Brain pericyte (primary cell): ENCODE measurements around the gene FAM227B.
"Not testable (repeated sequence)": the region's sequence is repeated elsewhere in the genome, so short reads cannot be mapped to it uniquely, and the experiment has no call there.

Experiments used
- DNase-seq: peaks from one replicate; pipeline ENCODE4 v3.0.0-alpha.2; 2012; ENCODE audit warnings: low read depth, low spot score

FAM227B gene

DNA sequence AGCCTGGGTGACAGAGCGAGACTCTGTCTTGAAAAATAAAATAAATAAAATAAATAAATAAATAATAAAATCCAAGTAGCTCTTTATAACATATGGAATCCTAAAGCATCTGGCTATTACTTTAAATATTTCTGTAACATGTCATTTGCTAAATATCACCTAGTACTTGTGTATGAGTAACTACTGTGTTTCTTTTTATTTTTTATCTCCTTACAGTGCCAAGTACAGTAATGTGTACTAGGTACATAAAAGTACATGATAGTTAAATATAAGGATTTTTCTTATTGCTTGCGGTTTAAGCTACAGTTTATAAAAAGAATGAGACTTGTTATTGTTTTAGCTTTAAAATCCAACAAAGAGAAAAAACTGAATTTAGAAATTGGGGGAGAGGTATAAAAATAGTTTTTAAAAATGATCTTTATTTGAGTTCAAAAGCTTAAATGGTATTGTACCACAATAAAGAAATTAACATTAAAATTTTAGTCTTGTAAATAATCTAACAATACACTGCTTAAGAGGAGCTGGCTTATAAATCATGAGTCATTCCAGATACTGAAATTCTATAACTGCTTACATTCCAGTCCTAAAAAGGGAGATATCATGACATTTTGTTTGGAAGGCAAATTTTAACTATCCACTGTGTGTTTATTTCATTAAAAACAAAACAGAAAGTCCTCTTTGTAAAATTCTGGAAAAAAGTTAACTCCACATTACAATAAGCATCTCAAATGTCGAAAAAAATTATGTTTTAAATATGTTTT, 124.4 kb downstream of the FAM227B start:
- DNase-seq = no peak

DNA sequence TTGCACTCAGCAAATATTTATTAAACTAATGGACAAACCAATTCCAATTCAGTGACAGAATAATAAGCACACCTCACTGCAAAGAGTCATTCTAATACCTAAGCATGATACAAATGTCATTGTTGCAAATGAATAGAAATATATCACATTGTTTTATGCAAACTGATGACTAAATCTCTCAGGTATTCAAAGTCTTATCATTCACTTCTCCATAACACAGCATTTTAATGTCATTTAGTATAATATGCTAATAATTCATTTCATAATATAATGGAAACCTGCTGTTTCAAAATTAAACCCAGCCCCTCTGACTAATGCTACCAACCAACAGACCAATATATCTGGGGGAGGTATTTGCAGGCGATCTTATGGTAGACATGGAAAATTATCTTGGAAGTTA, 125.8 kb downstream of the FAM227B start:
- no peak for DNase-seq

DNA sequence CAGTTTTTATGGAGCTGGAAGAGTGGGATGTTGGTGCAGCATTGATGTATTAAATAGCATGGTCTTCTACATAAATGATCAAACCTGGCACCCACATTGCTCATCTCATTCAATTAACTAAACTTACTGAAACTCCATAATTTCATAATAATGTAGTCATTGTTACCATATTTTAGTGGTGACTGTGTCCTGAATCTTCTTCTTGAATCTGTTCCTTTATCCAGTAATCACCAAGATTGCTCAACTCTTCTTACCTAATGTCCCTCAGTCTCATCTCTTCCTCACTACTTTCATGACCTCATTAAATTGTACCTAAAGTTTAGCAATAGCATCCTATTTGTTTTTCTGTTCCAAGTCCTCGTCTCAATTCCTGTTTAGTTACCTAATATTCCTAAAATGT, 127.8 kb downstream of the FAM227B start:
- DNase-seq = no peak

DNA sequence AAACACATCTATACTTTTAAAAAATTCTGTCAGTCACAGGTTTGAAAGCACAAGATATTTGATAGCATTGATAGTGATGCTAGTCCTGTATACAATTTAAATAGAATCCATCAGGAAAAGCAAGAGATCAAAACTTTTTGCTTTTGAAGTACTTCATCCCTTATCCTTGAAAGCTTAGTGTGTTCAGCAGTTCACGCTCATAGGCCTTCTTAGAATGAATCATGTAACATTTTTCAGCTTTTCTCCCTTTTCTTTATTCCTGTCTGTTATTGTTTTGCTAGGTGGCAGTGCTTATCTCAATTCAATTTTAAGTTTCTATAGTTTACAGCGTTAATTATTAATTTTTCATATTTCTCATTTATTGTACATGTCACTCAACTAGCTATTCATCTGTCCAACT, 128.5 kb downstream of the FAM227B start:
- no peak for DNase-seq

DNA sequence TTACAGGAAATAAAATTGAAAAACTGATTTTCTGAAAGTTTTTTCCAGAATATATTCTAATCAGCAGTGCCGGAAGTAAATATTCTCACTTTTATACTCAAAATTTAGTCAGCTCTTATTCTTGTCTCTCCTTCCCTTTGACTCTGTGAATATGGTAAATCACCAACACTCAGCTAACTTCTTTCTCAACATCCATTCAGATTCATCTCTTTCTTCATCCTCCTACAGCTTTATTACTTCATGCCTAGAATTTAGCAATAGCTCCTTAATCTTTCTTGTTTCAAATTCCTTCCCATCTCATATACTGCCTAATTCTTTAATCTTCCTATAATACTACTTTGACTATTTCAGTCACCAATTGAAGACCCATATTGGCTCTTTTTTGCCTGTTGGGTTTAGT, 129.7 kb downstream of the FAM227B start:
- DNase-seq = no peak

DNA sequence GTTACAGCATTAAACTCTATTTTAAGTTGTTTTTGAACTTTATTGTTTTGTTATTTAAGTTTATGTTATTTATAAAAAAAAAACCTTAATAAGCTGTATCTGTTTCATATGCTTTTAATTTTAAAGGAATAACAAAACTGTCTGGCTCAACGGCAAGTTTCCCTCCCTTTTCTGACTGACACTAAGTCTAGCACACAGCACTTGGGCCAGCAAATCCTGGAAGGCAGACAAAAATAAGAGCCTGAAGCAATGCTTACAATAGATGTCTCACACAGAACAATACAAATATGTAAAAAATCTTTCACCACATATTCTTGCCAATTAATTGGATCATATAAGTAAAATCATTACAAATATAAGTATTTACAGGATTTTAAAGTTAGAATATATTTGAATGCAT, 135.2 kb downstream of the FAM227B start:
- not testable (repeated sequence) for DNase-seq

DNA sequence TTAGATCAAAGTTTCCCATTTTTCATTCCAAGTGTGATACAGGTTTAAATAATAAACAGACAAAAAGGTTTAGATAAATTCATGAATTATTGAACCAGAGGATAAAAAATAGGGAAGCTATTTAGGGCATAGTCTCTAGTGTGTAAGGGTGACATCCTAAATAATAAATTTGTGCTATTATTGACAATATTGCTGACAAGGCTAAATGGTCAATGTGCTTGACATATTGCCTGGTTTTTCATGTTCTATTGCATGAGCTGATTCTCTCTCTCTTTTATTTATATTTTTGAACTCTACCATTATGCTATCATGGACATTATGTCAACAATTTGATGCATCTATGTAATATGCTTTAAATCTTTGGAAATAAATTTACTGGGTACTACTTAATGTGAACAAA, 141.6 kb downstream of the FAM227B start:
- DNase-seq = not testable (repeated sequence)

DNA sequence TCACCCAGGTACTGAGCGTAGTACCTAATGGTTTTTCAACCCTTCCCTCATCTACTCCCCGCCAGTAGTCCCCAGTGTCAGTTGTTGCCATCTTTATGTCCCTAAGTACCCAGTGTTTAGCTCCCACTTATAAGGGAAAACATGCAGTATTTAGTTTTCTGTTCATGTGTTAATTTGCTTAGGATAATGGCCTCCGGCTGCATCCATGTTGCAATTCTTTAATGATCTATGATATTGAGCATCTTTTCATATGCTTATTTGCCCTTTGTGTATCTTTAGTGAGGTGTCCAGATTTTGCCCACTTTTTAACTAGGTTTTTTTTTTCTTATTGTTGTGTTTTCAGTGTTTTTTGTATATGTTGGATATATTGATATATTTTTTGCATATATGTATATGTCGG, 142.6 kb downstream of the FAM227B start:
- DNase-seq = not testable (repeated sequence)

DNA sequence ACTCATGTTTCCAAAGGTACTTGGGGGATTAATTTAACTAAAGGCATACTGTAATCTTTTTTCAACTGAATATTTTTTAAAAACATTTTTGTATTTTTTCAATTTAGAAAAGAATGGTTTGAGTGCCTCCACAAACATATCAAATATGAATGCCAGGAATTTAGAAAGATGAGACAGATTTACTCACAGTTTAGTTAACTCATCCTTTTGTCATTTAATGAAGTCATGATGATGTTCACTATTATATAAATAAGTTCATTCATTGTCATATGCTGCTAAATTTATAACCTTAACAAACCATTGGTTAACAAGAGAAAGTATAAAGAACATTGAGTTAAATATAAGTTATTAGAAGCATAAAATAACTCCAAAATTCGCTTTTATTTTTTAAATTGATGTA, 147.6 kb downstream of the FAM227B start:
- DNase-seq = no peak

DNA sequence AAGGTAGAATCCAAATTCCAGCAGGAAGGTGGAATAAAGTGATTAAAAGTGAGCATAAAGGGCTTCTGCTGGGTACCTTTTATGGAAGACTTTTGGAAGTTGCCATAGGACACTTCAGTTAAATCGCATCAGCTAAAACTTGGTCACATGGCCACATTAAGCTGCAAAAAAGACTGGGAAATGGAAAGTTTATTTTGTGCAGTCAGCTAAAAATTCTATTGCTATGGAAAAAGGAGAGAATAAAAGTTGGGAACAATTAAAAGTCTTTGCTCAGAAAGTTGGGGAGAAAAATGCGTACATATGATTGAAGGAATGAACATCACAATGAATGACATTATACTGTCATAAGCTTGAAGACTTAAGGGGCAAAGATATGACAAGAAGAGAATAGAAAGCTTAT, 148.3 kb downstream of the FAM227B start:
- no peak for DNase-seq

DNA sequence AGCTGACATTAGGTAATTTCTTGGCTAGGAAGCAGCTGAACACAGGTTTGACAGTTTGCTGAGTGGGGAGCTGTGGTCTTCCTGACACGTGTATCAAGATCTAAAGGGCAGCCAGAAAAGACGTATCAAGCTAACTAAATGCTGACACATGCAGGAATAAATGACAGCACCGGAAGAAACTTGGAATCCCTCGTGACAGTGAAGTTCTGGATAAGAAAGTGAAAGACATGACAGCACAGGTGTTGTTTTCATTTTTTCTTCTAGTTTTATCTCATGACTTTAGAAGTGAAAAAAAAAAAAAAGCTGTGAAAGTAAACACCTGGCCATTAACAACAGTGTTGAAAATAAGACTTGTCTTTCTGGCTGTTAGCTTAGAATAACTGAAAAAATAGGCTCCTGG, 148.9 kb downstream of the FAM227B start:
- DNase-seq = no peak

DNA sequence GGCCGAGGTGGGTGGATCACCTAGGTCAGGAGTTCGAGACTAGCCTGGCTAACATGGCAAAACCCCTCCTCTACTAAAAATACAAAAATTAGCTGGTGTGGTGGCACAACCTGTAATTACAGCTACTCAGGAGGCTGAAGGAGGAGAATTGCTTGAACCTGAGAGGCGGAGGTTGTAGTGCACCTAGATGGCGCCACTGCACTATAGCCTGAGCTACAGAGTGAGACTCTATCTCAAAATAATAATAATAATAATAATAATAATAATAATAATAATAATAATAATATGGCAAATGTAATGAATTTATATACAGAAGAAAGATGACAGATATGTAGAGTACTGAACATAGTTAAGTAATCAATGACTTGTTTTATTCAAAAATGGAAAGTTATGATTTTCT, 149.4 kb downstream of the FAM227B start:
- DNase-seq = not testable (repeated sequence)

DNA sequence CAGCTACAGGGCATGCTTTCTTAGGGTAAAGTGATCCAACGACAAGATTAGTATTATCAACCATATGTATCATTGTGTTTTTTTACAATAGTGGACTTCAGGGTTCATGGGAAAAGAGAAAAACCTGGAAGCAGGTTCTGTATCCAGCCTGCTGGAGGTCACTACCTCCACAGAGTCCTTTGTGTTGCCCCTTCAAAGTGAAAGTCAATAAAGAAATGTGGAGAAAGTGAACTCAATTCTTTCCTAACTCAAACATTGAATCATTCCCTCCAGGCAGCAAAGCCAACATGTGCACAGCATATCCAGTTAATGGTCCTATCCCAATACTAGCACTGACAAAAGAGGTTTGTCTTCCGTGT, 152.2 kb downstream of the FAM227B start:
- no peak for DNase-seq

DNA sequence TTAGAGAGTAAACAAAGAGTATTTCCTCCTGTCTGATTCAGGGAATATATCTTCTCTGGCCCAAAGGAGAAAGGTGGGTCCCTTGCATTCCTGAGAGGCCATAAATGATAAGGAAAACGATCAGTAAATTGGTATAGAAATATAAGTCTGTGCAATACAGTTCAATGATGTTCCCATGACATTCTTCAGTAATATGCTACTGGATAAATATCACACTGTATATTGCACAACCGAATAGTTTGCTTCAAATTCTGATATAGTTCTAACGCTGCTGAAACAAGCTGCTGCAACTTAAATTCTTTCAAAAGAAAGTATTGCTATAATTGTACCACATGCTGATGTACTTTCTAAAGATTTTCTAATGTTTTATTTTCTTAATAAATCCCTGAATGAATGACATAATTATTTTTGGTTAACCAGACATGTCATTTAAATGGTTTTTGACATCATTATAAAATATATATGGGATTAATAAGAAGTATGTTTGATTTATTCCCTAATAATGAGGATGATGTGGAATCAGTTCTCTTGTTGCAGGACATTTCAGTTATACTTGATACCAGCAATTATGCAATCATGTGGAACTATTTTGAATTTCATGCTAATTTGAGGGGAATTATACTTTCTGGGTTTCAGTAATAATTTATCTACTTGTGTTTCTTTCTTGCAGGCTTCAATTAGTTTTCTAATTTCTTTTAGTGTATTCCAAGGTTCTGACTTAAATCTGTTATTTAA, 152.7 kb downstream of the FAM227B start:
- no peak for DNase-seq

DNA sequence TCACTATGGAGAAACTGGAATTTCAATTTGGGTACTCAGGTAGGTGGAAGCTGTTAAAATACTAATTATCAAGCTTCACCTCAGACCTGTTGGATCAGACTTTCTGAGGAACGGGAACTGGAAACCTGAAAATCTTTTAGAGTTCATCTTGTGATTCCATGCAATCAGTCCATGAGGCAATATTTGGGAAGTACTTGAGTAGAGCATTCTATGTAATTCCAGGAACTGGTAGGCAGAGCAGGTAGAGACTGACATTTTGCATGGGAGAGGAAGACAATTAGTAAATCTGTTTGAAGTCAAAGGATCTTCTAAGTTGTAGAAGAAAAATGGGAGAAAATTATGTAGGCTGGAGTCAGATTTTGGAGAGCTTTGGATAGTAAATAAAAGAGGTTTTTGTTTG, 154.5 kb downstream of the FAM227B start:
- DNase-seq = no peak

DNA sequence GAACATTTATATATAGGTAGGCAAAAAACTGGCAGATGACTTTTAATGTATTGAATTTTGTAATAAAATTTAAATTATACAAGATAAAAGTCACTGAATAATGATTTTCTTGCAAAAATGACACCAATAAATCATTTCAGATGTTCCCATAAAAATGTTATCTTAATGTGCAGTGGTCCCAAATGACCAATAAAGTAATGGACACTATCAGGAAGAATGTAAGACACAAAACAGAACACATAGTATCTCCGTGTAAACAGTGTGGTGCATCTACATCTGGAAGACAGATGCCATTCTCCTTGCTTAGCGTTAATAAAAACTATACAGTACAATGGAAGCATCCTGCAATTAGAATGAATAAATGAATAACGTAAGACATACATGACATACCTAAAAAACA, 156.1 kb downstream of the FAM227B start:
- DNase-seq = no peak

DNA sequence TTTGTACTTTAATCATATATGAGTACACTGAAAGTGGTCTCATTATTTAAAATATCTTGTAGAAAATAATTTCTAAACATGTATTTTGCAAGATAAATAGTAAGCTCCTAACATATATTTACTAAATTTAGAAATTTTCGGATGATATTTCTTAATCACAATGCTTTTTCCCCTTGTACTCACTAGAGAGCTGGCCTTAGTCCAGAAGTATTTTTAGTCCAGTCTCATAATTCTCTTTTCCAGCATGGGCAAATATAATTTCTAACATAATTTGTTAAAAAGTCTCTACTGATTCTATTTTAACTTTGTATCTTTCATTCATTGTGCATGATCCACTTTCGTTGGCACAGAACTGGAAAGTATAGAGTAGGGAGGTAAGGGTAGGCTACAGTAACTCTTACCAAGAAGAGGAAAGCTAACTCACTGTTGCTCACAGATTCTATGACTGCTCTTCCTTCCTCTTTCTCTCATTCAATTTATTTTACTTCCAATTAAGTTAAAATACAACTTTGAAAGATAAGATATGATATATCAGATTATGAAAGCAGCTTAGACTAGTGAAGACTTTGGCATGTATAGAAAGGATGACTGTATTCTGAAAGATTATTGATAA, 158.3 kb downstream of the FAM227B start:
- DNase-seq = no peak

DNA sequence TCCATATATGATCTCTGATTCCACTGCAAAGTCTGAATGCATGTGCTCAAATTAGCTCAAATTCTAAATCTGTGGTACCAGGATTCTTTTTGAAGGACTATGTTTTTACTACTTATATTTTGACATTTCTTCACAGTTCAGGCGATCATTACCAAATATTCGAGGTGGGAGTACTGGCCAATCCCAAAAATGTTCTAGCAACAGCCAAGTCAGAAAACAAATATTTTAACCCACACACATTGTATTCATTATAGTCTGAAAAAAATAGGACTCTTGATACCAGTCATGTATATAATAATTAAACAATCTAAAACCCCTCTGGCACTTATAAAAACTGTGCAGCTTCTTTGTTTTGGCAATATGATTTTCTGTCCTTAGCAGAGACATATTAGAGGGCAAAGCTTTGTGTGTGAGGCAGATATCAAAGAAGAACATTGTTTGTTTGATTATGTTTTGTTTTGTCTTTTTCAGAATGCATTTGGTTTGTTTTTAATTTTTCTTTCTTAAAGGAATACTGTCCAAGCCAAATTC, 160.1 kb downstream of the FAM227B start:
- DNase-seq = no peak

DNA sequence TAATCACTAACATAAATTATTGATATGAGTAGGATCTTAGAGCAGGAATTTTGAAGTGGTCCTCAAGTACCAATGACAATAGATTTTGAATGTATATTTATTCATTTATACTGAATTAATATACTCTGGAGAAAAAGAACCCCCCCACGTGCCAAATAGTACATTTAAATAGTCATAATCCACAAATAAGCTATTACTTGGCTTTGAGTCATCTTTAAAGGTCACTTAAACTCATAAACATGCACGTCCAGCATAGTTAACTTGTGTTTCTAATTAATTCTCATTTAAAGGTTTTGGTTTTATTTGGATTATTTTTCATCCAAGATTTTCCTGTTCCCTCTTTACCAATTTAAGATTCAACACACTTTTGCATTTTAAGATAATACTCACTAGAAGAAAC, 162.5 kb downstream of the FAM227B start:
- no peak for DNase-seq

DNA sequence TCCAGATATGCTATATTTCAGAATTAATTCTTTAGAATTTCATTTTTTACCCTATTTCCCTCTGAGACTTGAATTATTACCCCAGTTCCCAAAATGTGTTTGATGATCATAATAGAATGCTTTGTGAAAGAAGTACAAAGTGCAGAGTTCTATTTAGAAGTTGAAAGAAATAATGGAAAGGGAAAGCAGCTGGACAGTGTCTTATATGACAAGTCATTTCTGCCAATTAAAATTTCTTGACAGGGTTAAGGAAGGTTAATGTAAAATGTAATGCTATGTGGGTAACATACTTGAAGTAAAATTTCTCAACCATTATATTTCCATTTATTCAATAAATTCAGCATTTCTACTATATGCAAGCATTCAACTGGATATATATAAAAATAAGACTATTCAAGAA, 164.5 kb downstream of the FAM227B start:
- no peak for DNase-seq

DNA sequence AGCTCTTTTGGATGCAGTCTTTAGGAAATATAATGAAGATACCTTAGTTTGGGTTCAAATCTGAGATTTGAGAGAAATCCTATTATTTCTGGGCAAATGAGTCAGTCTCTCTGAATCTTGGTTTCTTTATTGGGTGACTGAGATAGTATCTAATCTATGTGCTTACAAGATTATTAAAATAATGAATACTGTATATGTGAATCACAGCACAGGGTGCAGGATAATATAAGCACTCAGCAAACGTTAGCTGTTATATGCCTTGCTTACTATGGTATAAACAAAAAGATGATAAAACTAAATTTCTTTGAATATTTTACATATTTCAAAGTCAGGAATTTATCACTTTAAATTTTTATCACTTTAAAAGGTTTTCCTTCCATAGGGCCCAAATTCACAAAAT, 168.0 kb downstream of the FAM227B start:
- no peak for DNase-seq

DNA sequence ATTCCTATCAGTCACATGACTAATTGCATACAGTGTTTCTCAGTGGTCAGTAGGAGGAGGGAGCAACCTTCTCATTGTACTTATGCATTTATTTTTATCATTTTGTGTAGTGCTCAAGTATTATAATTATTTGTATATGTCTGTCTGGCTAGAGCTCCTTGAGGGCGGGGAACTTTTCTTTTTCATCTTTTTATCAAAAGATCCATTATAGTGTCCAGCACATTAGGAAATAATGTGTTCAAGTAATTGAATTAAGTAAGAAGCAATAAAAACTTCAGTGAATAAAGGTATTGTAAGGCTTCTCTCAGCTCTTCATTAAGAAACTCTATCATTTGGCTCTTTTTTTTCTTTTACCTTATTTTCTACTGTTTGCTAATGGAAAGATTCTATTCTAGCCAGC, 178.8 kb downstream of the FAM227B start:
- DNase-seq = no peak

DNA sequence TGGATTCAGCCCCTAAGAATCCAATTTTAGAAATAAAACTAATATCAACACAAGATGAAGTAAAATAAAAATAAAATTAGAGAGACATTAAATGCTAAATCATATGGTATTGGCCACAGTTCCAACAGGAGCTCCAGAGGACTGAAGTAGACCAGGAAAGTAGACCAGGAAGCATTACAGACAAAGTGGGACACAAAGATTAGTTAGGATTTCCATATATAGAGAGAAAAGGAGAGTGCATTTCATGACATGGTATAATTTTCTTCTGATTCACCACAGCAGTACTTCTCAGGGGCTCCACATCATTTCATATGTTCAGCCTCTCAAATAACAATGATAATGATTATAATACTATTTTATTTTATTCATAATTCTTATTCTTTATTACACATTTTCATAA, 179.3 kb downstream of the FAM227B start:
- DNase-seq = no peak
